OCI-LY7 (cell line): Measurements from ENCODE around the gene RAD21L1. TPM values are rescaled to one million over a fixed set of nuclear protein-coding genes. Genes with fewer than 3 reads are reported as not detected.

Experiments used
- BruUV-seq: library from RNA; stranded (reverse); fragments of 400-500 nt; replicated peaks from 2 replicates; lab custom pipeline; 2021; lab: Mats Ljungman, UMichigan
- CTCF ChIA-PET: fragments of 300-600 bp; sonication (Branson Sonifier 250); formaldehyde crosslinking; loops from one replicate; lab custom pipeline; 2022; ENCODE audit warnings: antibody characterized with exemption; ENCODE audit not compliant: unreplicated experiment; lab: Charles Lee
- POLR2A ChIA-PET: fragments of 300-600 bp; sonication (Branson Sonifier 250); formaldehyde crosslinking; loops from one replicate; lab custom pipeline; 2022; ENCODE audit warnings: antibody characterized with exemption; lab: Charles Lee
- DNase-seq: peaks from one replicate; pipeline ENCODE4 v3.0.0-alpha.2; 2015; ENCODE audit warnings: low spot score
- H2AFZ ChIP-seq: fragments of 200-600 bp; sonication (generic), shearing (Covaris generic); 2 replicates; pipeline ENCODE4 v1.6.1; 2014; ENCODE audit warnings: mild to moderate bottlenecking, antibody characterized with exemption, low read length, moderate library complexity
- H3K27ac ChIP-seq: fragments of 200-600 bp; sonication (generic); 2 replicates; pipeline ENCODE4 v1.5.1; 2014; ENCODE audit warnings: mixed run types, low read depth, mild to moderate bottlenecking, moderate library complexity, low read length, inconsistent platforms; ENCODE audit not compliant: poor library complexity, severe bottlenecking
- H3K36me3 ChIP-seq: fragments of 200-600 bp; sonication (generic); 2 replicates; pipeline ENCODE4 v1.6.1; 2014; ENCODE audit warnings: mild to moderate bottlenecking, antibody characterized with exemption, low read length, moderate library complexity, mixed read lengths; ENCODE audit not compliant: insufficient read depth
- H3K4me1 ChIP-seq: fragments of 200-600 bp; sonication (generic); 2 replicates; pipeline ENCODE4 v1.5.1; 2014; ENCODE audit warnings: mild to moderate bottlenecking, low read length; ENCODE audit not compliant: insufficient read depth, poor library complexity, severe bottlenecking
- H3K4me2 ChIP-seq: fragments of 200-600 bp; sonication (generic); 2 replicates; pipeline ENCODE4 v1.6.1; 2014; ENCODE audit warnings: mild to moderate bottlenecking, low read length
- H3K4me3 ChIP-seq: fragments of 200-600 bp; sonication (generic); 2 replicates; pipeline ENCODE4 v1.5.1; 2014; ENCODE audit warnings: mild to moderate bottlenecking, low read depth, low read length; ENCODE audit not compliant: poor library complexity, severe bottlenecking
- H3K79me2 ChIP-seq: fragments of 200-600 bp; sonication (generic); 2 replicates; pipeline ENCODE4 v1.6.1; 2016; ENCODE audit warnings: low read depth, mild to moderate bottlenecking, low read length, moderate library complexity, mixed read lengths; ENCODE audit not compliant: insufficient read depth
- H3K9me2 ChIP-seq: fragments of 200-600 bp; sonication (generic); 2 replicates; pipeline ENCODE4 v1.6.1; 2016; ENCODE audit warnings: mild to moderate bottlenecking, low read length, mixed read lengths; ENCODE audit not compliant: insufficient read depth
- H3K9me3 ChIP-seq: fragments of 200-600 bp; sonication (generic); 2 replicates; pipeline ENCODE4 v1.6.1; 2014; ENCODE audit warnings: mild to moderate bottlenecking, mixed run types, low read length, mixed read lengths
- H4K20me1 ChIP-seq: fragments of 200-600 bp; sonication (generic); 2 replicates; pipeline ENCODE4 v1.6.1; 2014; ENCODE audit warnings: mild to moderate bottlenecking, antibody characterized with exemption, low read length, moderate library complexity, mixed read lengths; ENCODE audit not compliant: insufficient read depth
- CTCF ChIP-seq: fragments of 200-600 bp; sonication (generic); conservative IDR thresholded peaks from 2 replicates; pipeline ENCODE4 v1.5.1; 2014; ENCODE audit warnings: mild to moderate bottlenecking, antibody characterized with exemption, low read length, moderate library complexity, mixed read lengths
- EZH2phosphoT487 ChIP-seq: fragments of 200-600 bp; sonication (generic); IDR thresholded peaks from 2 replicates; pipeline ENCODE4 v1.6.1; 2018; ENCODE audit warnings: low read depth, borderline replicate concordance, mild to moderate bottlenecking, mixed run types, antibody characterized with exemption, low read length, moderate library complexity, mixed read lengths
- intact Hi-C: fragments of 100-400 bp; cut with micrococcal nuclease; formaldehyde crosslinking; loops from one replicate; pipeline ENCODE4 v1.10.0; 2022; ENCODE audit not compliant: unreplicated experiment
- total RNA-seq, 2 experiments: library from RNA; depleted of rRNA in 1 of 2; stranded (reverse); fragments of >200 nt in 1 of 2; shearing (Covaris generic) in 1 of 2; gene quantifications; 2 replicates each; pipeline ENCODE4 v1.2.3, GENCODE V29; 2014 to 2022

The RAD21L1 gene
- total RNA-seq, 2 experiments from 2014 or later = not detected

- DNase-seq = no peak
- Histone ChIP-seq H3K9me3 (no peaks in the 10 kb centered on the region), H3K4me2 (no peak overlapping the region), H4K20me1 (no peaks in the 10 kb centered on the region), H3K27ac (no peak overlapping the region), H3K36me3 (no peaks in the 10 kb centered on the region), H3K4me1 (no peaks in the 10 kb centered on the region), H3K79me2 (no peaks in the 10 kb centered on the region), H3K9me2 (no peaks in the 10 kb centered on the region), H3K4me3 (no peak overlapping the region), H2AFZ (no peak overlapping the region)
- intact Hi-C loops = no loop called here
- no TSS peak for BruUV-seq
- TF ChIP-seq EZH2phosphoT487 (no peak), CTCF (no peak)
- CTCF ChIA-PET = no interaction called here
- POLR2A ChIA-PET = interaction anchor here (1.2 kb wide), 1 partner anchor 12 kb away, joined by 5 read pairs; no protein-coding TSS in a partner anchor
These were observed 16.3 kb downstream of the RAD21L1 start for GRCh38 chr20:1242099-1242498.

GRCh38 chr20:1242530-1242929 is 16.7 kb downstream of the RAD21L1 start:
- Histone ChIP-seq H3K4me3 (no peak overlapping the region), H3K9me2 (no peaks in the 10 kb centered on the region), H3K9me3 (no peaks in the 10 kb centered on the region), H3K4me1 (no peaks in the 10 kb centered on the region), H3K79me2 (no peaks in the 10 kb centered on the region), H4K20me1 (no peaks in the 10 kb centered on the region), H3K4me2 (no peak overlapping the region), H3K36me3 (no peaks in the 10 kb centered on the region), H2AFZ (no peak overlapping the region), H3K27ac (no peak overlapping the region)
- no peak for TF ChIP-seq CTCF
- no peak for TF ChIP-seq EZH2phosphoT487
- intact Hi-C loops = no loop called here
- no TSS peak for BruUV-seq
- POLR2A ChIA-PET = interaction anchor here (1.2 kb wide), 1 partner anchor 12 kb away, joined by 5 read pairs; no protein-coding TSS in a partner anchor
- CTCF ChIA-PET = no interaction called here
- no peak for DNase-seq

- Histone ChIP-seq H3K4me1 (no peaks in the 10 kb centered on the region), H3K4me2 (no peak overlapping the region), H3K36me3 (no peaks in the 10 kb centered on the region), H3K79me2 (no peaks in the 10 kb centered on the region), H2AFZ (no peak overlapping the region), H3K9me2 (no peaks in the 10 kb centered on the region), H4K20me1 (no peaks in the 10 kb centered on the region), H3K9me3 (no peaks in the 10 kb centered on the region), H3K4me3 (no peak overlapping the region), H3K27ac (no peak overlapping the region)
- intact Hi-C loops = no loop called here
- no peak for TF ChIP-seq EZH2phosphoT487
- no TSS peak for BruUV-seq
- POLR2A ChIA-PET = no interaction called here
- CTCF ChIA-PET = no interaction called here
- DNase-seq = no peak
These were observed 19.7 kb downstream of the RAD21L1 start for GRCh38 chr20:1245578-1245977.
